Neuron (in vitro differentiated cells): ENCODE data around the gene PDE4C.
A peak's percentile ranks its signal among the peaks of the same experiment; 100 is the strongest.

Experiments
- H2AFZ ChIP-seq: one replicate; pipeline ENCODE4 v1.6.1; 2013; ENCODE audit warnings: low read depth, mild to moderate bottlenecking, inconsistent platforms, low read length, moderate library complexity
- H3K27me3 ChIP-seq: one replicate; pipeline ENCODE4 v1.6.1; 2013; ENCODE audit warnings: low read length; ENCODE audit not compliant: insufficient read depth
- H3K36me3 ChIP-seq: one replicate; pipeline ENCODE4 v1.6.1; 2013; ENCODE audit warnings: low read length; ENCODE audit not compliant: insufficient read depth
- H3K4me1 ChIP-seq: one replicate; pipeline ENCODE4 v1.6.1; 2013; ENCODE audit warnings: low read length; ENCODE audit not compliant: insufficient read depth
- H3K4me3 ChIP-seq: 2 replicates; pipeline ENCODE4 v1.5.1; 2013; ENCODE audit warnings: mild to moderate bottlenecking, low read length, moderate library complexity
- H3K9me3 ChIP-seq: one replicate; pipeline ENCODE4 v1.6.1; 2013; ENCODE audit warnings: low read length

The PDE4C gene

DNA sequence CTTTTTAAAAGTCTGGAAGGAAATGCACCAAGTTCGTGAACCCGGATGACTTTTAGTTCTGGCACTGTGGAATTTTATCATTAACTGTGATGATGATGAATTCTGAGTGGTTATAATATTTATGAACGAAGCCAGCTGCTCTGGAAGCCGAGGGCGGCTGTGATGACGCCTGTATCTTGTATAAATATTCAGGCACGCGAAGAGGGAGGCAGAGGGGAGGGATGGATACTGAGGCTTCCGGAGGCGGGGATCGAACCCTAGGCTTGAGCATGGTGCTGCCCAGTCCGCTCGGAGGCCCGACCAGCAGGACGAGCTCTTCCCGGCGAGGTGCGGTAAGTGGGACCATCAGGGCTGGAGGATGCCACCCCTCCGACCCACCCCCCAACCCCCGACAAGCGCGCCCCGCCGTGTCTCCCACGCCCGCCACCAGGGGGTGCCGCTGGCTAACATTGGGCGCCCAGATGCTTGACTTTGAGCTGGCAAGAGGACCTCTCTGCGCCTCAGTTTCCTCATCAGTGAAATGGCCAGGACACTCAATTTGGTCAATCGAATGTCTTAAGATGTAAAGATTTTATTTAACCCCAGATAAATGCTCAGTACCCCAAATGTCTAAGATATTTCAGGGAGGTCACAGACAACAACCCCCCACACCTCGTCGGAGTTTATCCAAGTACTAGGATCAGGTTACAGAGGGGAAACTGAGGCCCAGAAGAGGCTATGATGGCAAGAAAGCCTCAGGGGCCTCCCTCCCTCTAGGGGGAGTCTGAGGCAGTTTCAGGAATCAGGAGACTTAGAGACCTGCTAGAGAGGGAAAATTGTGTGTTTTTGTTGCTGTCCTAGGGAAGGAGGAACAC lies 17.9 kb downstream of the PDE4C start:
- Histone ChIP-seq H3K4me3 (no peak overlapping the region), H3K9me3 (no peaks in the 10 kb centered on the region), H3K4me1 (peaks cover 9% of the 10 kb centered on the region), H3K36me3 (no peaks in the 10 kb centered on the region), H2AFZ (no peak overlapping the region), H3K27me3 (no peaks in the 10 kb centered on the region)

DNA sequence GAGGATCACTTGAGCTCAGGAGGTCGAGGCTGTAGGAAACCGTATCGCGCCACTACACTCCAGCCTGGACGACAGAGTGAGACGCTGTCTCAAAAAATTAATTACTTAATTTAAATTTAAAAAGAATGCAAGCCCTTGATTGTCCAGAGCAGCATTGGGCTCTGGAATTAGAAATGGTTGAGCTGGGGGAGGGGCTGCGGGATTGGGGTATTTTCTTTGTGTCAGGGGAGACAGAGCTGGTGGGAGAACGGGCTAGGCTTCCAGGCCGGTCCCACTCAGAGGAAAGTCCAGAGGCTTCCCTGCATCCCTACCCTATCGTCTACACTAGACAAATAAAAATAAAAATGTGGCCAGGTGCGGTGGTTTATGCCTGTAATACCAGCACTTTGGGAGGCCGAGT lies 20.2 kb downstream of the PDE4C start:
- Histone ChIP-seq H3K36me3 (no peaks in the 10 kb centered on the region), H3K4me3 (peak overlapping the region; percentile 64), H3K27me3 (no peaks in the 10 kb centered on the region), H2AFZ (no peak overlapping the region), H3K9me3 (no peaks in the 10 kb centered on the region), H3K4me1 (peaks cover 13% of the 10 kb centered on the region)

DNA sequence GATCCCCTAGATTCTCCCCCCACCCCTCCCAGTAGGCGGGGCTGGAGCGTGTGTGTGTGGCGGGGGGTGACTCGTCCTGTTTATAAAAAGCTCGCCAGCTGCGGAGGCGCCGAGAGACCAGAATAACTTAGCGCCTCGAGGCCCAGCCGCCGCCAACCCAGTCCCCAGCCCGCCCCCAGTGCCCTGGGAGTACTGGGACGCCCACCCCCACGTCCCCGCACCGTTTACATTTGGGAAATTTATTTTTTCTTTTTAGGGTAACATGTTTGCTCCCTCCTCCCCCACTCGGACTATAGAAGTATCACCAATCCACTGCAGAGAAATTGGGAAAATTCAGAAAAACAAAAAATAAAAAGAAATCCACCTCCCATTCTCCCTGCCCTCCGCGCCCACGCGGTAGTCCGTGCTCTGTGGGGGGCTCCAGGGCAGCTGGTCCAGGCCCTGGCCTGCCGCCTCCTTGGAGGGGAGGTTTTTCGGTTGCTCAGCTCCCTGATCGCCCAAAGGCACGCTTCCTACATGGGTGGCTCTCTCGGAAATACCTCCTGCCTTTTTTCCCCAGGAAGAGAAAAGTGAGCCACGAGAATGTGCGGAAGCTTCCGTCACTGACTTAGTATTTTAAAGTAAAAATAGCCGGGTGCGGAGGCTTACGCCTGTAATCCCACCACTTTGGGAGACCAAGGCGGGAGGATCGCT lies 20.9 kb downstream of the PDE4C start:
- Histone ChIP-seq H3K36me3 (no peaks in the 10 kb centered on the region), H3K4me3 (peak overlapping the region; percentile 64), H3K9me3 (no peaks in the 10 kb centered on the region), H2AFZ (peak overlapping the region; percentile 91), H3K27me3 (no peaks in the 10 kb centered on the region), H3K4me1 (peaks cover 13% of the 10 kb centered on the region)

DNA sequence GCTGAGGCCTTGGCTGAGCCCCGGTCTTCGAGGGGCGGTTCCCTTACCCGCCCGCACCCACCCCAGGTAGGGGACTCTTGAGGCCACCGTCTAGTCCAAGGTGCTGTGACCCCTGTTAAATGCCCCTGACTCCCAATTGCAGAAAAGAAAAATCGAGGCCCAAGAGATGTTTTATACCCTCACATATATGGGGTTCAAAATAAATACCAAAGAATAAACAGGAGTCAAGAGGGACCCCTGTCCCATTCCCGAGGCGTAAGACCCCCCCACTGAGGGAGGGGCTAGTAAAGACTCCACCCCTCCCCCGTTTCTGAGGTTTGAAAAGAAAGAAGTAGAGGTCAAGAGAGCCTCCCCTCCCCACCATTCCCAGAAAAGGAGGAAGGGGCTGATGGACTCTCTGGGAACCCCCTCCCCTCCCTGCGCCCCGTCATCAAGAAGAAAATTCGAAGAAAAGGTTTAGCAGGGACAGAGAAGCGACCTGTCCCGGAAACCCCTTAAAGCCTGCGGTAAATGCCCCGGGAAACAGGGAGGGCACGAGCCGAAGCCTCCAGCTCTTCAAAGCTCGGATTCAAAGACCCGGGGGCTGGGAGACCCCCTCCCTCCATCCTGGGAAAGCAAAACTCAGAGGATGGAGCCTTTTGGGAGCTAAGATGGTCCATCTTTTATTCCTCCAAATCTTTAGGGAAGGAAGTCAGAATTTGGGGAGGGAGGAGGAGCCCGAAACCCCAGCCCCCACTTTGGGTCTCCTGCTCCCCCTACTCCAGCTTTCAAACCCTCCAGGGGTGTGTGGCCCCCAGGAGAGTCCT lies 21.6 kb downstream of the PDE4C start:
- Histone ChIP-seq H3K27me3 (no peaks in the 10 kb centered on the region), H3K4me1 (peaks cover 13% of the 10 kb centered on the region), H3K9me3 (no peaks in the 10 kb centered on the region), H2AFZ (peak overlapping the region; percentile 91), H3K36me3 (no peaks in the 10 kb centered on the region), H3K4me3 (peak overlapping the region; percentile 64)

DNA sequence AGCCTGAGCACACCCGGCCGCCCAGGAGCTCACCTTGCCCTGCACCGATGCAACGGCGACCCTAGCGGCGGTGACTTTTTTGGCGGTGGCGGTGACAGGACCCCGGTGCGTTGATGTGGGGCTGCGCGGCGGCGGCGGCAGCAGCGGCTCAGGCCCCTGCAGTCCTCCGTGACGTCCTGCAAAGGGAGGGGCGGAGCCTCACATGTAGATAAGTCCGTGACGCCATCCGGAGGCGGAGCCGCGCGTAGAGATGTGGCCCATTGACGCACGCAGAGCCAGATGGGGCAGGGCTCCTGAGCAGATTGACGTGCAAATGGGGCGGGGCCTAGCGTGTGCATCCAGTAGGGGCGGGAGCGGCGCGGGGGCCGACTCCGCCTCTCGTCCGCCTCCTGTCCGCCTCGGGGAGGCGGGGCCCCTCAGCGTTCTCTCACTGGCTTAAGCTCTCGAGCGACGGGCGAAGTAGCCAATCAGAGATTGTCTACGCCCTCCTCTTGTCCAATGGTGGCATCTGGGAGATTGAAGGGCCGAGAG lies 22.3 kb downstream of the PDE4C start, which contains the start of gene RAB3A:
TSS of gene RAB3A (minus strand) at position 180 of the 531 bp plus-strand sequence. CDS start 1,302 bp downstream, outside the sequence.
- Histone ChIP-seq H3K27me3 (no peaks in the 10 kb centered on the region), H3K4me1 (peaks cover 13% of the 10 kb centered on the region), H3K4me3 (peak within 1 kb of the TSS; percentile 64), H2AFZ (peak within 1 kb of the TSS; percentile 91), H3K36me3 (peaks cover 1% of the 10 kb centered on the region), H3K9me3 (no peaks in the 10 kb centered on the region)

DNA sequence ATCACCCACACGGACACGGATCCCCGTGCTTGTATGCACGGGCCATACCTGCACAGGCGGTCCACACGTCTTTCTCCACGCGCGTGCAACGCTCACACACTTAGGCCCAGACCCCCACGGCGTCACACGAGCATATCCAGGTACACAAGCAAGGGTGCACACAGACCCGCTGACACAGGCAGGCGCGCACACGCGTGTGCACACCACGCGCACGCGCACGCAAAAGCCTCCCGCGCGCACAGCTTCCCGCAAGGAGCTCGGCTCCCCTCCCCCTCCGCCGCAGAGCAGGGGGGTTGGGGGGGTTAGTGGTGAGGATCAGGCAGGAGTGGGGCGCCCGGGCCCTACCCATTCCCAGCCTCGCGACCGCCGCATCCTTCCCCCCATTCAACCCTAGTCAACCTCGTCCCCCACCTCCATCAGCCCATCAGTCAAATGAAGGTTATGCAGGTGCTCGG lies 22.8 kb downstream of the PDE4C start:
- peaks cover 6% of the 10 kb centered on the region for H3K36me3 ChIP-seq
- peak overlapping the region; percentile 15 for H2AFZ ChIP-seq
- peak overlapping the region; percentile 64 for H3K4me3 ChIP-seq
- H3K9me3 ChIP-seq, result no peaks in the 10 kb centered on the region
- peaks cover 13% of the 10 kb centered on the region for H3K4me1 ChIP-seq
- no peaks in the 10 kb centered on the region for H3K27me3 ChIP-seq

DNA sequence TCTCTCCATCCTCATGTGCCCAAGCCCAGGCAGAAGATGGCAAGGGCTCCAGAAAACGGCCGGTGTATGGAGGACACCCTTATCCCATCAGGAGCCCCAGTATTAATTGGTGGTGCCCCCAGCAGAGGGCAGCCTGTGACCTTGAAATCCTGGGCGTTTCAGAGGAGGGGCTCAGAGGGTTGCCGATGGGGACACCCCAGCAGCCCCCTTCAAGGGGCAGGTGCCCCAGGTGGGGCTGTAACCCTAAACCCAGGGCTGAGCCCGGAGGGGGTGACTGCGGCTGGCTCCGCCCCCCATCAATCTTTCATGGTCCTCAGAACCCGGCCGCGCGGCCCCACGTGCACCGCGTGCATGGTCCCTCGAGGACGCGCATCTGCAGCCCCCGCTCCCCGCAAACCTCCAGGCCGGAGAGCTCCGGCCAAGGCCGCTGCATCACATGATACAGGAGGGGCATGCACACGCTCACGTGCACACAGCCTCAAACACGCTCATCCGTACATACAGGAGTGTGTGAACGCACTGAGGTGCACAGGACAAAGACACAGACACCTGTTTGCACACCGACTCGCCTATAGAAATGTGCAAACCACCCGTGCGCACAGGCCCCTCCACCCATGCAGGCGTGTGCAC lies 23.3 kb downstream of the PDE4C start:
- H3K27me3 ChIP-seq, result no peaks in the 10 kb centered on the region
- peaks cover 13% of the 10 kb centered on the region for H3K4me1 ChIP-seq
- H3K4me3 ChIP-seq, result peak overlapping the region; percentile 64
- H3K9me3 ChIP-seq, result no peaks in the 10 kb centered on the region
- H3K36me3 ChIP-seq, result peaks cover 12% of the 10 kb centered on the region
- no peak overlapping the region for H2AFZ ChIP-seq

DNA sequence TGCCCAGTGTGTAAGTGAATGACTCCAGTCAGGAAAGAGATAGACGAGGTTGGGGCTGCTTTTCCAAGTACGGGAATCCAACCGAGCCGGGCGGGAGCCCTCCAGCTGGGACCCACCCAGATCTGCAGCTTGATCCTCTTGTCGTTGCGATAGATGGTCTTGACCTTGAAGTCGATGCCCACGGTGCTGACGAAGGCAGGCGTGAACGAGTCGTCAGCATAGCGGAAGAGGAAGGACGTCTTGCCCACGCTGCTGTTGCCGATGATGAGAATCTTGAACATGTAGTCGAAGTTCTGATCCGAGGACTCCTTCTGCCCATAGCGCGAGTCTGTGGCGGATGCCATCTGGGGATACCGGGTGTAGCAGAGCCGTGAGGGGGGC lies 23.9 kb downstream of the PDE4C start:
- Histone ChIP-seq H3K27me3 (no peaks in the 10 kb centered on the region), H3K36me3 (peaks cover 17% of the 10 kb centered on the region), H3K9me3 (no peaks in the 10 kb centered on the region), H3K4me1 (peaks cover 13% of the 10 kb centered on the region), H3K4me3 (no peak overlapping the region), H2AFZ (no peak overlapping the region)

DNA sequence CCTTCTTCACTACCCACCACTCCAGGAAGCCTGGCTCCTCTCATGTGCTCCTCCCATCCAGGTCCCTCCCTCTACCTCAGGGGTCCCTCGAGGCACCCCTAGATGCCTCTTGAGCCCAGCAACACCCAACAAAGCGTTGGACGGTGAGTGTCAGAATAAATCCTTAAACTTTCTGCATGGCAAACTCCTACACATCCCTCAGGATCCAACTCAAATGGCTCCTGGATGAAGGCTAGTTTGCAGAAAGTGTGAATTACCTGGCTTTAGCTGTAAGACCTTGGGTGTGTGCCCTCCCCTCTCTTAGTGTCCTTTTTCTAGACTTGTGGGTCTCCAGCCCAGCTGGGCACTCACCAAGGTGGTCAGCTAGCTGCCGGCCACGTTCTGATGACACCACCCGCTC lies 27.9 kb downstream of the PDE4C start:
- no peak overlapping the region for H3K4me3 ChIP-seq
- H3K27me3 ChIP-seq, result no peaks in the 10 kb centered on the region
- H3K4me1 ChIP-seq, result peaks cover 14% of the 10 kb centered on the region
- H2AFZ ChIP-seq, result no peak overlapping the region
- peaks cover 25% of the 10 kb centered on the region for H3K36me3 ChIP-seq
- H3K9me3 ChIP-seq, result no peaks in the 10 kb centered on the region

DNA sequence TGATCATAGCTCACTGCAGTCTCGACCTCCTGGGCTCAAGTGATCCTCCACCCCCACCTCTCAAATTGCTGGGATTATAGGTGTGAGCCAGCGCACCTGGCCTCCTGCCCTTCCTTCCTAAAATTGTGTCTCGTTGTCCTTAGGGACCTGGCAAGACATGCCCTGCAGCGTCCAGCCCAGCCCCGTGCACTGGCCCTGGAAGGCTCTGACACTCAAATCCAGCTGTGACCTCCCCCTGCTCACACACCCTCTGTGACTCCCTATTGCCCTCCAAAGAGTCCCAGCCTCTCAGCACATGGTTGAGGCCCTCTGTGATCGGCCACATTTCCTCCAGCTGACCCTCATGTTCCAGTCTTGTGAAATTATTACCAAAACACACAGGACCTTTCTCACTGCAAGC lies 28.3 kb downstream of the PDE4C start:
- H2AFZ ChIP-seq, result no peak overlapping the region
- no peaks in the 10 kb centered on the region for H3K27me3 ChIP-seq
- H3K4me1 ChIP-seq, result peaks cover 10% of the 10 kb centered on the region
- H3K4me3 ChIP-seq, result no peak overlapping the region
- peaks cover 25% of the 10 kb centered on the region for H3K36me3 ChIP-seq
- no peaks in the 10 kb centered on the region for H3K9me3 ChIP-seq

DNA sequence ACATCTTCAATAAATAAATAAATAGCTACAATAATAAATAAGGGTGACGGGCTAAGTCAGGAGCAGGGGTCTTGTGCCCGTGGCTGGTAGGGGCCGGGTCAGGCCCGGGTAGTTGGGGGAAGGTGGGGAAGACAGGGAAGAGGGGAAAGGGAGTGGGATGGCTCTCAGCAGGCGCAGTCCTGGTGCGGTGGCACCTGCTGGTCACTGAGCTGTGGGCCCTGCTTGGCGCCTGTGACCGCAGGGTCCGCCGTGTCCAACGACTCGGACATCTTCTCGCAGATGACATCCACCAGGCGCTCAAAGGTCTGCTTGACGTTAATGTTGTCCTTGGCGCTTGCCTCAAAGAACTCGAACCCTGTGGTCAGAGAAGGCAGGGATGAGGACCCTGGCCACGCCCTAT lies 28.9 kb downstream of the PDE4C start:
- no peak overlapping the region for H2AFZ ChIP-seq
- H3K9me3 ChIP-seq, result no peaks in the 10 kb centered on the region
- H3K36me3 ChIP-seq, result peaks cover 25% of the 10 kb centered on the region
- peaks cover 11% of the 10 kb centered on the region for H3K4me1 ChIP-seq
- H3K27me3 ChIP-seq, result no peaks in the 10 kb centered on the region
- no peak overlapping the region for H3K4me3 ChIP-seq

DNA sequence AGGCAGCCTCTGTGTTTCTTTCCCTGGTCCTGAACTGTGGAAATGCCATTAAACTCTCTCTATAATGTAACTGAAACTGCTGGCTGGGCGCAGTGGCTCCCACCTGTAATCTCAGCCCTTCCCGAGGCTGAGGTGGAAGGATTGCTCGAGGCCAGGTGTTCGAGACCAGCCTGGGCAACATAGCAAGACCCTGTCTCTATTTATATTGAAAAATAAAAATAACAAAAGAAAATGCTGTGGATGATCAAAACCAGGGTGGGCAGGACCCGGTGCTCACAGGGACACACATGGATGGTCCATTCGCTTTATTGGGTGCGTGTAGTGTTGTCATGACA lies 29.8 kb downstream of the PDE4C start:
- H3K27me3 ChIP-seq, result no peaks in the 10 kb centered on the region
- no peaks in the 10 kb centered on the region for H3K9me3 ChIP-seq
- no peak overlapping the region for H2AFZ ChIP-seq
- peaks cover 14% of the 10 kb centered on the region for H3K4me1 ChIP-seq
- peaks cover 25% of the 10 kb centered on the region for H3K36me3 ChIP-seq
- H3K4me3 ChIP-seq, result no peak overlapping the region
